NCI-H345 (cell line): ENCODE data around the gene GRK5.
"Not testable (repeated sequence)": the region's sequence is repeated elsewhere in the genome, so short reads cannot be mapped to it uniquely, and the experiment has no call there.

Experiments used
- DNase-seq: peaks from one replicate; lab custom pipeline; 2025; lab: John Stamatoyannopoulos, UW

Gene GRK5

DNA sequence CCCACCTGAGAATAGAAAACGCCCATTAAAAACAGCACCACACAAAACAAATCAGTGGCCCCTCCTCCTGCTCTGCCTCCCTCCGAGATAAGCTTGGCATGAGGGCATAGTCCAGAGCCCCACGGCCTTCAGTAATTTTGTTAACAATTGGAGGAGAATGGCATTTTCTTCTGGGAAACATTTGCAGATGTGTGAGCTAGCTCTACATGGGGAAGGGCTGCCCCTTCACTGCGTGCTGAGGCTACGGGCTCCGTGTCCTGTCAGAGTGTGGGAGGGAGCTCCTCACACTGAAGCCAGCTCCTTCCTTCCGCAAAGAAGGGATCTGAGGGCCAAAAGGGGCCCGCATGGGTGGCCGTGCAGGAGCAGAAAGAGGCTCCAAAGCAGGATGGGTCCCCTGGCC lies 15.2 kb downstream of the GRK5 start:
- no peak for DNase-seq

DNA sequence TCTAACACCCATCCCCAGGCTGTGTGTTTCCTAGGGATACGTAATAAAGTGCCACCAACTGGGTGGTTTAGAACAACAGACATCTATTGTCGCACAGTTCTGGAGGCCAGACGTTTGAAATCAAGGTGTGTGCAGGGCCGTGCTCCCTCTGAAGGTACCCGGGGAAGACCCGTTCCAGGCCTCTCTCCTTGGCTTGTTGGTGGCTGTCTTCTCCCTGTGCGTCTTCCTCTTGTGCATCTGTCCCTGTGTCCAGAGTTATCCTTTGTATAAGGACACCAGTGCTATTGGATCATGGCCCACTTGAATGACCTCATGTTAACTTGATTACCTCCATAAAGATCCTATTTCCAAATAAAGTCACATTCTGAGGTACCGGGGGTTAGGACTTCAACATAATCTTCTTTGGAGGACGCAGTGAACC lies 15.6 kb downstream of the GRK5 start:
- DNase-seq = no peak

DNA sequence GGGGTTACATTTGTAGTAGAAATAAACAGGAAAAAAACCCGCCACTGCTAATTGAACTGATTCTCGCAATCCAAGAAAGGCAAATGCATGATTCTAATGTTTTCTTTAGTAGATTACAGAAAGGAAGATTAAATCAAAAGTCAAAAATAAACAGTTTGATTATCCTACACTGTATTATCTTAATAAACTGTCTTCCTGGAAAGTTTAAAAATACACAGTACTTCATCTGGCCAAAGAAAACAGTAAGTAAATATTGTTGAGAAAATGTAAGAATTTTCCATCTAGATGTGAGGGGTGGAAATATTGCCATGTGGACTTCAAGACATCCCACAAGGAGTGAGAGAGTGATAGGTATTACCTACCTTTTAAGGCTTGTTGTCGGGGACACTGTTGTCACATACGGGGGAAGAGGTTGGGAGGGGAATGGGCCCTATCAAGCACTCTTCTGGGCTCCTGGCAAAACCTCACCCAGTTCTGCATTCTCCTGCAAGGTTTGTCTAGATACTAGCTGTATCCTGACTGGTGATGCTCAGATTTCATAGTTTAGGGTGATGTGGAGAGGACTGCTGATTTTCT lies 17.8 kb downstream of the GRK5 start:
- no peak for DNase-seq

DNA sequence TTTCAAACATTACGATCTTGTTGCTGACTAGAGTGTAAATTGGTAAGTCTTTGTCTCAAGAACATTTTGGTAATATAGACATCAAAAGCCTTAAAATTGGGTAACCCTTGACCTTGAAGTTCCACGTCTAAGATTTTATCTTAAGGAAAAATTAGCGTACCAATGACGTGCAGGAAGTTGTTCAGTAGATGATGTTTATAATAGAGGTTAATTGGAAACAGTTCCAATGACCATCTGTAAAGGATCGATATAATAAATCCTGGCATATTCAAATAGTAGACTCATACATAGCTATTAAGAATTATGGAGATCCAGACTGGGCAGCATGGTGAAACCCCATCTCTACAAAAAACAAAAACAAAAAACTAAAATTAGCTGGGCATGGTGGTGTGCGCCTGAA lies 20.5 kb downstream of the GRK5 start:
- DNase-seq = no peak

DNA sequence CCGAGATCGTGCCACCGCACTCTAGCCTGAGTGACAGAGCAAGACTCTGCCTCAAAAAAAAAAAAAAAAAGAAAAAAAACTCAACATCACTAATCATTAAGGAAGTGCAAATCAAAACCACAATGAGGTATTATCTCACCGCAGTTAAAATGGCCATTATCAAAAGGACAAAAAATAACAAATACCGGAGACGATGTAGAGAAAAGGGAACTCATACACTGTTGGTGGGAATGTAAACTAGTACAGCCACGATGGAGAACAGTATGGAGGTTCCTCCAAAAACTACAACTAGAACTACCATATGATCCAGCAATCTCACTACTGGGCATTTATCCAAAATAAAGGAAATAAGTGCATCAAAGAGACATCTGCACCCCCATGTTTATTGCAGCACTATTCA lies 24.3 kb downstream of the GRK5 start:
- DNase-seq = no peak

DNA sequence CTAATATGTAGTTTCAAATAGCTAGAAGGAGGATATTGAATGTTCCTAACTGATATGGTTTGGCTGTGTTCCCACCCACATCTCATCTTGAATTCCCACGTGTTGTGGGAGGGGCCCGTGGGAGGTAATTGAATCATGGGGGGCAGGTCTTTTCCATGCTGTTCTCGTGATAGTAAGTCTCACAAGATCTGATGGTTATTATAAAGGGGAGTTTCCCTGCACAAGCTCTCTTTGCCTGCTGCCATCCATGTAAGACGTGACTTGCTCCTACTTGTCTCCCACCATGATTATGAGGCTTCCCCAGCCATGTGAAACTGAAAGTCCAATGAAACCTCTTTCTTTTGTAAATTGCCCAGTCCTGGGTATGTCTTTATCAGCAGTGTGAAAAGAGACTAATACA lies 25.1 kb downstream of the GRK5 start:
- not testable (repeated sequence) for DNase-seq

DNA sequence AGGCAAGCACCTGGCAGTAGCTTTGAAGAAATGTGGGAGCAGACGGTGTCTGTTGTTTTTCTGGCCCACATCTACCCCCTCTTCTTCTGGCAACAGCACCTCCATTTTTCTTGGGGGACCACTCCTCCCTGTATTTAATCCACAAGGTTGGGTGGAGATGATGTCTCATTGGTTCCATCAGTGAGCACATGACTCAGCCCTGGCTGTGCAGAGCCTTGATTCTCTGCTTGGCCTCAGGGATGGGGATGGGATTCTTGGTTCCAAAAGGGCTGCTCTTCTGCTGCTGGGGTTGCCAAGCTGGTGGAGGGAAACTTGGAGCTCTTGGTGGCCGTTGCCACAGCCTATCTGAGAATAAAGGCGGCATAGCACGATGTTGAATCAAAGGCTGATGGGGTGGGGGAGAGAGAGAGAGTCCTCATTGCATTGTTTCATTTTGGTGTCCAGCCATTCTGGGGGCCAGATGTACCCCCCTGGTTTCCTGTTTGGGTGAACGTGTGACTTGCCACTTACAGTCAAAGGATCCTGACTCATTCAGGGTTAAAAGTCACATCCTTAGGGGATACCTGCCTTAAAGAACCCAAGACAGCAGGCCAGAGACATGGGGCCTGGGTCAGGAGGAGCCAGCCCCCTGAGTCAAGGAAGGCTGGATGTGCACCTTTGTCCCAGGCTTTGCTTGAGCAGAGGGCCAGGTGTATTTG lies 25.9 kb downstream of the GRK5 start:
- no peak for DNase-seq

DNA sequence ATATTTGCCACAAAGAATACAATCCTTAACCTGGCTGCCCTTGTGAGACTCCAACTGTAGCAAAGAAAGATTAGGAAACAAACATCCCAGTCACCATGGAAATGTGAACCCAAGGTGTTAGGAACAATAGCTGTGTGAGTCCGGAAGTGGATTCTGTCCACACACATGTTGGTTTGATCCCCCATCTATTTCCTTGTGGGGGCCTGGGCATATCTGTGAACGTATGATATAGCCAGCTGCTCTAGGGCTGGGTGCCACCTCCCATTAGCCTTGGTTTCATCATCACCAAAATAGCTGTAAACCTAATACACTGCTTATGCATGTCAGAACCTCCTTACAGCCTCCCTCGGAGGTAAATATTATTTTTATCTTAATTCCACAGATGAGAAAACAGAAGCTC lies 26.4 kb downstream of the GRK5 start:
- DNase-seq = no peak

DNA sequence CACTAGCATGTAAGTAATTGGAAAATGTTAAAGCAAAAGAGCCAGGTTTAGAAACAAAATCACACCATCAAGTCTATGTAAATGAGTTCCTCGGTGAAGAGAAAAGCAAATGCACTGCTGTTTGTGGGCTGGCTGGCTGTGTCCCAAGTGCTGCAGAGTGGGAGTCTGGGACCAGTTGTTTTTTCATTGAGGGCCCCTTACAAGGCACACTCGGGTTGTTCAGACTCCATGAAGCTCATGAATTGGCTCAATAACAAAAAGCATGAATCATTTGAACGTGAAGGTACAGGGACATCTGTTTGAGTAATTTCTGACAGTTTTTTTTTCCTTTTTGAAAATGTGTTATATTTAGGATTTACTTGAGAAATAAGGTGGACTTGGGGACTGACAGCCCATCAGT lies 28.0 kb downstream of the GRK5 start:
- peak; percentile 0 for DNase-seq

DNA sequence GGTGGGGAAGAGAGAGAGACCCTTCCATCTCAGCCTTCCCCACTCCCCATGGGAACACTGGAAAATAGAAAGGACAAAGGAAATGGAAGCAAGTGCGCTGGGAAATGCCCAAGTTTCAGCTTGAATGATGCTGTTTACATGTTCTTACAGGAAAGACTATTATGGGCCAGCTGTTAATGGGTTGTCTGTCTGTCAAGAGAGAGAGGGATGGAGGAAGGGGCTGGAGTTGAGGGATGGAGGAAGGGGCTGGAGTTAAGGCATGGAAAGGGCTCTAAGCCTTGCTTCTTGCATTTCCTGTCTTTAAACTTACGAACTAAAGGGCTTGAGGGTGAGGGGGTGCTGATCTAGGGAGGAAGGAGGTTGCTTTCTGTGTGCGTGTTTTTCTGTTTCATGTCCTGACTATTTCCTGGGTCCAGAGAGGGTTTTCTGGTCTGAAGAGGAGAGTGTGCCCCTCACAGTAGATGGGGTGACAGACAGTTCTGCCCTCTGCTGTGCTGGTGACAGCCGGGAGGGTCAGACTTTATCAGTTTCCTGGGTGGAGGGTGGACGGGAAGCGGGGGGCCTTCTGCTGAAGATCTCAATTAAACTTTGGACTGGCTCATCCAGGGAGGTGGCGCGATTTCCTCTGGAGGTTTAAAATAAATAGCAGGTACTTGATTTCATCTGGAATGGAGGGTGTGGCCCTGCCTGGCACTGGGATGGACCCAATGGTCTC lies 30.5 kb downstream of the GRK5 start:
- no peak for DNase-seq

DNA sequence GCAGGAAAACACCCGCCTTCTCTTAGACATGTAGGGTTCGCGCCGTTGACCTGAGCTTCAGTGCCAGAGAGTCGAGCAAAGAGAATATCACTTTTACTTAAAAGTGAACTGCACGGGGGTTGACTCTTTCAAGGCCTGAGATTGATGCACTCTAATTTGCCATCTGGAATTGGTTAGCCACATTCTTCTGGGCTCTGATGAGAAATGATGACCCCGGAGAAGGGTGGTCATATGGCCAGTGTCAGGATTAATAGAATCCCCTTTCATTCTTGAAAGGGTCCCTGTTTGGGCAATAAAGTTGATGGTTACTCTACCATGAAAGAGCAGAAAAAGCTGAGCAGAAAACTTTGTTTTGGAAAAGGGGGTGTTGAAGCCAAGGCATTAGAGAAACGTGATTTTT lies 31.2 kb downstream of the GRK5 start:
- DNase-seq = no peak

DNA sequence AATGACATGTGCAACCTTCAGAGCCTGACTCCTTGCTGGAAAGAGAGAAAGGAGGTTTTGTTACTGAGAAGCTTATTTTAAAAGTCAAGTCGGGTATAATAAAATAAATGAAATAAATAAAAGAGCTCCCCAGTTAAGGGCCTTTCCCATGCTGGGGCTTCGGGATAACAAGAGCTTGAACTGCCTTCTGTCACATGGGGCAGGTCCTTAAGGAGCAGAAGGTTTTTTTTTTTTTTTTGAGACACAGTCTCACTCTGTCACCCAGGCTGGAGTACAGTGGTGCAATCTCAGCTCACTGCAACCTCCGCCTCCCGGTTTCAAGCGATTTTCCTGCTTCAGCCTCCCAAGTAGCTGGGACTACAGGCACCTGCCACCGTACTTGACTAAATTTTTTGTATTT lies 31.6 kb downstream of the GRK5 start:
- not testable (repeated sequence) for DNase-seq

DNA sequence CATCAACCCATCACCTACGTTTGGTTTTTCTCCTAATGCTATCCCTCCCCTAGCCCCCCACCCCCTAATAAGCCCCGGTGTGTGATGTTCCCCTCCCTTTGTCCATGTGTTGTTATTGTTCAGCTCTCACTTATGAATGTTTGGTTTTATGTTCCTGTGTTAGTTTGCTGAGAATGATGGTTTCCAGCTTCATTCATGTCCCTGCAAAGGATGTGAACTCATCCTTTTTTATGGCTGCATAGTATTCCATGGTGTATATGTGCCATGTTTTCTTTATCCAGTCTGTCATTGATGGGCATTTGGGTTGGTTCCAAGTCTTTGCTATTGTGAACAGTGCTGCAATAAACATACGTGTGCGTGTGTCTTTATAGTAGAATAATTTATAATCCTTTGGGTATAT lies 32.3 kb downstream of the GRK5 start:
- not testable (repeated sequence) for DNase-seq

DNA sequence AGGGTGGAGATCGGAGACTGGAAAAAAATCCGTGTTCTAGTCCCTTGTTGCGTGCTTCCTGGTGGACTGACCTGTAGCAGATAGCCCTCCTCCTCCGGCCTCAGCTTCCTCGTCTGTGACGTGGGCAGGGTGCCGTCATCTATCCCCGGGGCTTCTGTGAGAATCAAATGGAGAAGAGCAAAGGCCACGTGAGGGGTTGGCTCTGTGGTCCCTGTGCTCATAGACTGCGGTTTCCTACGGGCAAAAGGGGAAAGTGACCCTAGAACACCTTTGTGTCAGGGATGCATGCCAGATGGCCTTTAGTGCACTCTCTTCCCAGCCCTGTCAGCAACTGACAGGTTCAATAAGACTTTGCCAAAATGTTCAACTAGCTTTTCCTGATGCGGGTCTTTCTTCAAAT lies 33.7 kb downstream of the GRK5 start:
- DNase-seq = no peak

DNA sequence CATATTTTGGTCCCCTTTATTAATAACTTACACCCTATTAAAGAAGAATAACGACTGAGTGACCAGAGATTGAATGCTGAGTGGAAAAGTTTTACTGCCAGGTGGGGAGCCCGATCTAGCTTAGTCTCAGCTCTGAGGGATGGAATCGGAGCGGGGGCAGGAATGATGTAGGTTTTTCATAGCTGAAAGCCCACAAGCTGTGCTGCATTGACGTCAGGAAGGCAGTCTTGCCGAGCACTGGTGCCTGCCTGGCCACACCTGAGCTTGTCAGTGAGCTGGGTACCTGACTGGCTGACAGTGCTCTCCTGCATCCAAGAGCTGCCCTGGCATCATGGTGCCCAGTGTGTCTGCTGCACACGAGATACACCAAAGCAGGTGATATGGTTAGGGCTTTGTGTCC lies 34.8 kb downstream of the GRK5 start:
- no peak for DNase-seq

DNA sequence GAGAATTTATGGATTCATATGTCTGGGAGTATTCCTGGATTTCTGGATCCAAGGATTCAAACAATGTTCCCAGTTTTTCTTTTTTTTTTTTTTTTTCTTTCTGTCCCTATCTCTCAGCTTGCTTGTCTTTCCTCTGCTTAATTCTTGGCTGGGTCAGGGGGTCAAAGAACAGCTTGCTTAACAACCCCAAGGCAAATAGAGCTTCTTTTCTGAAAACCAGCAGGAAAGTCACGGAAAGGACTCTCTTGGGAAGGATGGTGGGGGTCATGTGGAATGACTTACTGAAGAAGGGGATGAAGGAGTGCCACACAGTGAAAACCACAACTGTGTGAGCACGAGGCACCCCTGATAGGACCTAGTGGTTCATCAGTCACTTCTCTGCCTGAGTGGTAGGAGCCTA lies 36.1 kb downstream of the GRK5 start:
- no peak for DNase-seq

DNA sequence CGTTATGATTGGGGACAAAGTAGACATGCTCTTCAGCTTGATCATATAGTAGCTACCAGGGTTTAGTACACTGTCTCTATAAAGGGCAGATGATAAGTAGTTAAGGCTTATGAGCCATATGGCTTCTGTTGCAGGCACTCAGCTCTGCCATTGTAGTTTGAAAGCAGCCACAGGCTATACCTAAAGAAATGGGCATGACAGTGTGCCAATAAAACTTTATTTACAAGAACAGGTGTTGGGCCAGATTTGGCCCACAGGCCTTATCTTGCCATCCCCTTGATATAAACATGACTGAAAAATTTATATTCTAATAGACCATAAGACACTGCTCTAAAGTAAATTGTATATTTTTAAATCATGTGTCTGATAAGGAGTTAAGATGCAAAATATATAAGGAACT lies 36.6 kb downstream of the GRK5 start:
- no peak for DNase-seq

DNA sequence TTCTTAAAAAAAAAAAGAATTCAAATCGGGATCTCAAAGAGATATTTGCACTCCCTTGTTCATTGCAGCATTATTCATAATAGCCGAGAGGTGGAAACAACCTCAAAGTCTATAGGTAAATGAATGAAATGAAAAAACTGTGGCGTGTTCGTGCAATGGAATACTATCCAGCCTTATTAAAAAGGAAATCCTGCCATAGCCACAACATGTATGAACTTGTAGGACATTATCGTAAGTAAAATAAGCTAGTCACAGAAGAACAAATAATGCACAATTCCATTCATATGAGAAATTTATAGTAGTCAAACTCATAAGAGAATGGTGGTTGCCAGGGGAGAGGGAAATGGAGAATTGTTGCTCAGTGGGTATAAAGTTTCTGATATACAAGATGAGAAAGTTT lies 37.9 kb downstream of the GRK5 start:
- no peak for DNase-seq

DNA sequence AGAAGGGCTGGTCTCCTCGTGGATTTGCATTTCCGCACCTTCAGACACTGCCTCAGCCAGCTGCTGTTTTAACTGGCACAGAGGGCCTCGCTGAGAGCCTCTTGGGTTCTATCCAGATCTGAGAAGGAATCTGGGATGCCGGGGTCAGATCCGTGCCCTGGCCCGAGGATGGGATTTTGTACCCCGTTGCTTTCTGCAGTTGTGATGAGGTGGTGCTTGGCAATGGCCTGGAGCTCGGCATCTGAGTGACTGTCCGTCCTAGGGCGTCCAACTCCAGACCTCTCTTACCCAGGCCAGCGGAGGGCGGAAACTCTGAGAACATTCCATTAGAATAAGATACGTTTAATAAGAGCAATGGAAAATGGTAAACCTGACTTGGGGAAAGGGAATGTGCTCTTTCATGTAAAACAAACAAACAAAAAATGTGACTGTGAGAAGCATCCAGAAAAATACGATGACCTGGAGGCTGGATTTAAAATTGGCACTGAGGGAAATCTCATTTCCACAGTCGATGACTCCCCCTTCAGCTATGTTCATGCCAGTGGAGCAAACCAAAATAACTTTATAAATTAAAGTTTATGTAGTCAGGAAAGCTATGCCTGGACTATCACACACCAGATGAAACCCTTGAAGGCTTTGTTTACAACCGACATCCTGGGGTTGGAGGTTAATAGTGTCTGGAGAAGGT lies 39.6 kb downstream of the GRK5 start:
- DNase-seq = no peak

DNA sequence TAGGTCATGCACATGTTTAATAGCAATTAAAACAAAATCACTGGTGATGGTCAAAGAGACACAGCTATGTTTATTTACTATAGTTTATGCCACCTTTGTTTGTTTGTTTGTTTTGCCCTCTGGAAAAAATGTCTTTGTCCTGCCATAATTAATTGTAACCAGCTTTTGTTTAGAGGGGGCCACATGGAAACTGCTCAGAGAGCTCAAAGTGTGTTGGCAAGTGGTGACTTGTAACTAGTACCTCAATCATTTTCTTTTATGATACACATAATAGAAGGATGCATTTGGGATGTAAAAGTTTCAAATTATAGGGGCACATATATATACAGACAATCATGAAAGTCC lies 40.2 kb downstream of the GRK5 start:
- no peak for DNase-seq

DNA sequence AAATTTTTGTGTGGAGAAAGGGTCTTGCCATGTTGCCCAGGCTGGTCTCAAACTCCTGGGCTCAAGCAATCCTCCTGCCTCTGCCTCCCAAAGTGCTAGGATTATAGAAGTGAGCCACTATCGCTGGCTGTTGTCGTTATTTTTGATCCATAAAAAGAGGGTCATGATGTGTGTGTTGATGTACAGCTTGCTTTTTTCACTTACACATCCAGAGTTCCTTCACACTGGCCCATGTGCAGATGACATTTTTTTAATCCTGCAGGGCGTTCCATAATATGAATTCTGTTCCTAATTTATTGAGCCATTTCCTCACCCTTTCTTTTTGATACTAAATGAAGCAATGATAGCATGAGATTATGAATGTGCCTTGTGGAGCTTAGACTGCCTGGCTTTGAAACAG lies 40.8 kb downstream of the GRK5 start:
- no peak for DNase-seq

DNA sequence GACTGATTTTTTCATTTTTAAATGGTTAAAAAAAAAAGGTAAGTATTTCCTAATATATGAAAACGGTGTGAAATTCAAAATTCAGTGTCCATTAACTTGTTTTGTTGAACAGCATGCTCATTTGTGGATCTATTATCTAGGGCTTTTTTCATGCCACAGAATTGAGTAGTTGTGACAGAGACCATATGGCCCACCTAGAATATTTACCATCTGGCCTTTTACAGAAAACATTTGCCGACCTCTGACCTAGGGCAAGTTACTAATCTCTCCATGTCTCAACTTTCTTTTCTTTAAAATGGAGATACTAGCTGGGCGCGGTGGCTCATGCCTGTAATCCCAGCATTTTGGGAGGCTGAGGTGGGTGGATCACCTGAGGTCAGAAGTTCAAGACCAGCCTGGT lies 41.3 kb downstream of the GRK5 start:
- DNase-seq = no peak

DNA sequence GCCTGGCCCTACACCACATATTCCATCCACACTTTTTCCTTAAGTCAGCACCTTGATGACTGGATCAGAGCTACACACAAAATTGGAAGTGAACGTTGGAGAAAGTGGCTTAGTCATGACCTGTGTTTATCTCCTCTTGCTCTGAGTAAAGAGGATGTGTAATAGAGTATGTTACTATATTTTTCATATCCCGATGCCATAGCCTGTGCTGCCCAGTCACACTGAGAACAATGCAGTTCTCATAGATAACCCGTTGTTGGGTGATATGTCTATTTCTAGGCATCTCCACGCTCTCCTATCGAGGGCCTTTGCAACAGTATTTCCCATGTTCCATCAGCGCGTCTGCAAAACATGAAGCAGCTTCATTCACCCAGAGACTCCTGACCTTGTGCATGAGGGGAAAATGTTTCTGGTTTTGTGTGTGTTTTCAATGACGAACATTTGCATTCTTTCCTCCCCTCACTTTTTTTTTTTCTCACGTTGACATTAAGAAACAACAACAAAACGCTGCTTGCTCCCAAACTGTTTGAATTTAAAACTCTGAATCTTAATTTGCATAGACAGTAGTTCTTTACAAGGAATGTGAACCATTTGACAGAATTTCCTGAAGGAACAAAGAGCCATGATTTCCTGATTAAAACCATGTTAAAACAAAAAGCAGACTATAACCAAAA lies 43.4 kb downstream of the GRK5 start:
- no peak for DNase-seq
